Mesendoderm (in vitro differentiated cells): ENCODE results near the gene GAB3.

Experiments
- DNase-seq: peaks from one replicate; pipeline ENCODE4 v3.0.0; 2013
- H2AK5ac ChIP-seq: 2 replicates; pipeline ENCODE4 v1.6.1; 2013; ENCODE audit warnings: low read length, inconsistent platforms
- H2BK120ac ChIP-seq: 2 replicates; pipeline ENCODE4 v1.6.1; 2013; ENCODE audit warnings: low read depth, mild to moderate bottlenecking, low read length, moderate library complexity, mixed read lengths
- H2BK15ac ChIP-seq: replicated peaks from 2 replicates; pipeline ENCODE4 v1.6.1; 2013; ENCODE audit warnings: low read depth, mild to moderate bottlenecking, moderate library complexity
- H2BK5ac ChIP-seq: 2 replicates; pipeline ENCODE4 v1.6.1; 2013; ENCODE audit warnings: low read length, inconsistent platforms
- H3K18ac ChIP-seq: 2 replicates; pipeline ENCODE4 v1.6.1; 2013; ENCODE audit warnings: mild to moderate bottlenecking, low read length, mixed read lengths
- H3K23ac ChIP-seq: one replicate; pipeline ENCODE4 v1.6.1; 2013; ENCODE audit warnings: low read length
- H3K27ac ChIP-seq: 2 replicates; pipeline ENCODE4 v1.5.1; 2013; ENCODE audit warnings: low read depth, mild to moderate bottlenecking, inconsistent platforms, low read length, moderate library complexity
- H3K27me3 ChIP-seq: 2 replicates; pipeline ENCODE4 v1.6.1; 2013; ENCODE audit warnings: low read length, control low read depth, mild to moderate bottlenecking, inconsistent platforms; ENCODE audit not compliant: insufficient read depth, poor library complexity
- H3K36me3 ChIP-seq: 2 replicates; pipeline ENCODE4 v1.6.1; 2013; ENCODE audit warnings: low read length, inconsistent platforms; ENCODE audit not compliant: control insufficient read depth, insufficient read depth
- H3K4ac ChIP-seq: one replicate; pipeline ENCODE4 v1.6.1; 2013; ENCODE audit warnings: low read depth, mild to moderate bottlenecking, low read length, moderate library complexity
- H3K4me1 ChIP-seq: 2 replicates; pipeline ENCODE4 v1.6.1; 2013; ENCODE audit warnings: low read depth, low read length, inconsistent platforms; ENCODE audit not compliant: control insufficient read depth
- H3K4me2 ChIP-seq: 2 replicates; pipeline ENCODE4 v1.6.1; 2013; ENCODE audit warnings: low read length
- H3K4me3 ChIP-seq: 2 replicates; pipeline ENCODE4 v1.5.1; 2013; ENCODE audit warnings: mild to moderate bottlenecking, low read length
- H3K56ac ChIP-seq: one replicate; pipeline ENCODE4 v1.6.1; 2013; ENCODE audit warnings: low read length
- H3K79me1 ChIP-seq: 2 replicates; pipeline ENCODE4 v1.6.1; 2013; ENCODE audit warnings: low read length, inconsistent platforms
- H3K79me2 ChIP-seq: 2 replicates; pipeline ENCODE4 v1.6.1; 2013; ENCODE audit warnings: mild to moderate bottlenecking, low read length; ENCODE audit not compliant: control insufficient read depth, insufficient read depth
- H3K9ac ChIP-seq: 2 replicates; pipeline ENCODE4 v1.6.1; 2013; ENCODE audit warnings: low read length, inconsistent platforms
- H4K5ac ChIP-seq: one replicate; pipeline ENCODE4 v1.6.1; 2013; ENCODE audit warnings: low read length
- H4K8ac ChIP-seq: one replicate; pipeline ENCODE4 v1.6.1; 2013; ENCODE audit warnings: low read depth, mild to moderate bottlenecking, control low read depth, low read length, moderate library complexity
- WGBS: extraction: QIAGEN DNeasy Blood & Tissue Kit; methylation state at CpG from one replicate; pipeline ENCODE4 v1.1.7; 2013; ENCODE audit warnings: low lambda C conversion rate, missing lambda C conversion rate; ENCODE audit not compliant: insufficient coverage; ENCODE audit errors: extremely low coverage; 5-methylcytosine and 5-hydroxymethylcytosine counted together

Gene GAB3

GRCh38 chrX:154728431-154729190 is 22.3 kb downstream of the GAB3 start:
- H2AK5ac ChIP-seq: no peak overlapping the region
- no peak overlapping the region for H3K23ac ChIP-seq
- no peak overlapping the region for H3K4me2 ChIP-seq
- no peak overlapping the region for H4K5ac ChIP-seq
- no peaks in the 10 kb centered on the region for H3K36me3 ChIP-seq
- DNase-seq: no peak
- no peak overlapping the region for H2BK5ac ChIP-seq
- no peak overlapping the region for H2BK15ac ChIP-seq
- no peak overlapping the region for H3K18ac ChIP-seq
- no CpG with 5 or more reads among the region's 7 CpGs for WGBS
- H2BK120ac ChIP-seq: no peak overlapping the region
- H3K27me3 ChIP-seq: no peaks in the 10 kb centered on the region
- H3K79me2 ChIP-seq: no peaks in the 10 kb centered on the region
- H3K9ac ChIP-seq: no peak overlapping the region
- H3K4me3 ChIP-seq: no peak overlapping the region
- no peak overlapping the region for H4K8ac ChIP-seq
- no peaks in the 10 kb centered on the region for H3K4me1 ChIP-seq
- no peak overlapping the region for H3K27ac ChIP-seq
- no peak overlapping the region for H3K56ac ChIP-seq
- no peaks in the 10 kb centered on the region for H3K79me1 ChIP-seq
- no peak overlapping the region for H3K4ac ChIP-seq

DNA sequence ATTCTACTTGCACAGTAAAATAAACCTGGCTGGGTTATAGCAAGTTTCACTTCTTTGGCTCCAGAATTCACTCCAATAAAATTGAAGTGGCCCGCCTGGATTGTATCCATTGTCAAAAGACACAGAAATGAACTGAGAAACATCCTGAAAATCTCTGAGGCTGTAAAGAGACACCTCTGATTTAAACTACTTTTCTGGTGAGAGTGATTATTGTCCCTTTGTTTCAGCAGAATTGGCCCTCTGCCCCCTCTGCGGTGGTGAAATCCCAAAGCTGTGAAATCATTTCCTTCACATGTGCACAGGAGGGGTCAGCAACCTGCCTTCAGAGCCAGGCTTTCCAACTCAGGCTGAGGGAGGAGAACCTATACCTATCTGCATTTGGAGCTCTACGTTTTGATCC is 23.0 kb downstream of the GAB3 start:
- peak; percentile 53 for DNase-seq
- H3K4me3 ChIP-seq: no peak overlapping the region
- H3K4me2 ChIP-seq: no peak overlapping the region
- no peaks in the 10 kb centered on the region for H3K36me3 ChIP-seq
- no peaks in the 10 kb centered on the region for H3K27me3 ChIP-seq
- no peak overlapping the region for H4K5ac ChIP-seq
- WGBS: no CpG with 5 or more reads among the region's 3 CpGs
- no peaks in the 10 kb centered on the region for H3K79me1 ChIP-seq
- H3K27ac ChIP-seq: no peak overlapping the region
- no peak overlapping the region for H3K18ac ChIP-seq
- no peak overlapping the region for H2BK120ac ChIP-seq
- H4K8ac ChIP-seq: no peak overlapping the region
- H3K23ac ChIP-seq: no peak overlapping the region
- H2BK5ac ChIP-seq: no peak overlapping the region
- no peak overlapping the region for H2BK15ac ChIP-seq
- no peak overlapping the region for H2AK5ac ChIP-seq
- no peaks in the 10 kb centered on the region for H3K4me1 ChIP-seq
- no peak overlapping the region for H3K4ac ChIP-seq
- H3K56ac ChIP-seq: no peak overlapping the region
- no peak overlapping the region for H3K9ac ChIP-seq
- H3K79me2 ChIP-seq: no peaks in the 10 kb centered on the region

GRCh38 chrX:154727418-154727817 is 23.5 kb downstream of the GAB3 start:
- Histone ChIP-seq H3K4me2 (no peak overlapping the region), H3K27me3 (no peaks in the 10 kb centered on the region), H3K79me2 (no peaks in the 10 kb centered on the region), H2BK15ac (no peak overlapping the region), H3K4me3 (no peak overlapping the region), H3K27ac (no peak overlapping the region), H3K9ac (no peak overlapping the region), H3K79me1 (no peaks in the 10 kb centered on the region), H4K5ac (no peak overlapping the region), H2AK5ac (no peak overlapping the region), H3K18ac (no peak overlapping the region), H2BK5ac (no peak overlapping the region), H3K36me3 (no peaks in the 10 kb centered on the region), H3K4ac (no peak overlapping the region), H3K23ac (no peak overlapping the region), H3K4me1 (no peaks in the 10 kb centered on the region), H3K56ac (no peak overlapping the region), H2BK120ac (no peak overlapping the region), H4K8ac (no peak overlapping the region)
- no peak for DNase-seq
- WGBS: no CpG with 5 or more reads among the region's 1 CpG

GRCh38 chrX:154724993-154725756 is 25.7 kb downstream of the GAB3 start:
- no peak overlapping the region for H2BK120ac ChIP-seq
- H3K79me2 ChIP-seq: no peaks in the 10 kb centered on the region
- H3K4me3 ChIP-seq: no peak overlapping the region
- no peak for DNase-seq
- no peak overlapping the region for H2AK5ac ChIP-seq
- no peak overlapping the region for H3K27ac ChIP-seq
- no peak overlapping the region for H3K9ac ChIP-seq
- H3K56ac ChIP-seq: no peak overlapping the region
- H3K23ac ChIP-seq: no peak overlapping the region
- H3K27me3 ChIP-seq: no peaks in the 10 kb centered on the region
- no CpG with 5 or more reads among the region's 2 CpGs for WGBS
- H3K18ac ChIP-seq: no peak overlapping the region
- H4K8ac ChIP-seq: no peak overlapping the region
- H4K5ac ChIP-seq: no peak overlapping the region
- H3K4me1 ChIP-seq: no peaks in the 10 kb centered on the region
- no peak overlapping the region for H3K4me2 ChIP-seq
- H3K79me1 ChIP-seq: no peaks in the 10 kb centered on the region
- H2BK5ac ChIP-seq: no peak overlapping the region
- H3K4ac ChIP-seq: no peak overlapping the region
- H2BK15ac ChIP-seq: no peak overlapping the region
- H3K36me3 ChIP-seq: no peaks in the 10 kb centered on the region

GRCh38 chrX:154721155-154721554 is 29.7 kb downstream of the GAB3 start:
- H4K8ac ChIP-seq: no peak overlapping the region

More at GRCh38 chrX:154721155-154721554, 29.7 kb downstream of the GAB3 start:
- H3K4ac ChIP-seq: no peak overlapping the region
- H3K27ac ChIP-seq: no peak overlapping the region
- no peak overlapping the region for H3K56ac ChIP-seq
- no peak overlapping the region for H2BK15ac ChIP-seq
- H2BK120ac ChIP-seq: no peak overlapping the region
- H3K79me2 ChIP-seq: no peaks in the 10 kb centered on the region
- no peak for DNase-seq
- H4K5ac ChIP-seq: no peak overlapping the region
- no peak overlapping the region for H2BK5ac ChIP-seq
- H3K36me3 ChIP-seq: no peaks in the 10 kb centered on the region
- no peak overlapping the region for H3K4me3 ChIP-seq
- H3K18ac ChIP-seq: no peak overlapping the region
- H2AK5ac ChIP-seq: no peak overlapping the region
- no peak overlapping the region for H3K4me2 ChIP-seq
- WGBS: no CpG with 5 or more reads among the region's 3 CpGs
- no peaks in the 10 kb centered on the region for H3K4me1 ChIP-seq
- no peak overlapping the region for H3K9ac ChIP-seq
- H3K27me3 ChIP-seq: no peaks in the 10 kb centered on the region
- no peaks in the 10 kb centered on the region for H3K79me1 ChIP-seq
- no peak overlapping the region for H3K23ac ChIP-seq
